ENCODE results near the gene HAPLN2. TPM values are rescaled to one million over a fixed set of nuclear protein-coding genes. Genes with fewer than 3 reads are reported as not detected.
A peak's percentile ranks its signal among the peaks of the same experiment; 100 is the strongest.
"Not testable (repeated sequence)": the region's sequence is repeated elsewhere in the genome, so short reads cannot be mapped to it uniquely, and the experiment has no call there.

Gene HAPLN2
- total and polyA plus RNA-seq, 7 donors = 0.10 to 1.2 (median 0.71) TPM; not detected in 4

DNA sequence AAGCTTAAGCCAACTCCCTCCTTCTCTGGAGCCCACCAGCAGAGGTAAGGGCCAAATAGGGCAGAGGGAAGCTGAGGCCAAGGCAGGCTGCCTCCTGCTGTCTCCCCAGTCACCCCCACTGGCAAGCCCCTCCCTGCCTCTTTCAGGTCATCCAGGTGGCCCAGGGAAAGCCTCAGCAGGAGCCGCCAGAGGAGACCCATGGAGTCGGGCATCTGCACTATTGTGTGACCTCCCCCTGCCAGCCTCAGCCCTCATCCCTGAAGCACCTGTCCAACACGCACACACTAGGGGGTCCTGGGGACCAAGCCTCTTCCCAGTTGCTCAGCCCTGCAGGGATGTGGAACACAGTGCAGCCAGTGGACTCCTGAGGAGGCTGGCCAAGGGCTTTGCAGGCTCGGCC lies 32.9 kb upstream of the HAPLN2 start:
- no peak for TF ChIP-seq CTCF (IDR thresholded peaks at IDR 0.05)
- TF ChIP-seq EP300 (IDR thresholded peaks at IDR 0.05) = no peak
- no peak for TF ChIP-seq POLR2AphosphoS5 (IDR thresholded peaks at IDR 0.05)
- TF ChIP-seq POLR2A (IDR thresholded peaks at IDR 0.05) = no peak
- Histone ChIP-seq H3K9me3 (no peaks in the 10 kb centered on the region), H3K4me1 (peaks cover 0 to 13% (median 3%) of the 10 kb centered on the region in 4 donors), H3K27ac (no peak overlapping the region), H3K4me3 (no peak overlapping the region), H3K27me3 (no peaks in the 10 kb centered on the region), H3K36me3 (no peaks in the 10 kb centered on the region)
- DNase-seq = no peak
- intact Hi-C loops (cut with DNase I) = no loop called here
- 74 to 80% methylated on average over 4 of the region's 4 CpGs for WGBS, 2 donors

DNA sequence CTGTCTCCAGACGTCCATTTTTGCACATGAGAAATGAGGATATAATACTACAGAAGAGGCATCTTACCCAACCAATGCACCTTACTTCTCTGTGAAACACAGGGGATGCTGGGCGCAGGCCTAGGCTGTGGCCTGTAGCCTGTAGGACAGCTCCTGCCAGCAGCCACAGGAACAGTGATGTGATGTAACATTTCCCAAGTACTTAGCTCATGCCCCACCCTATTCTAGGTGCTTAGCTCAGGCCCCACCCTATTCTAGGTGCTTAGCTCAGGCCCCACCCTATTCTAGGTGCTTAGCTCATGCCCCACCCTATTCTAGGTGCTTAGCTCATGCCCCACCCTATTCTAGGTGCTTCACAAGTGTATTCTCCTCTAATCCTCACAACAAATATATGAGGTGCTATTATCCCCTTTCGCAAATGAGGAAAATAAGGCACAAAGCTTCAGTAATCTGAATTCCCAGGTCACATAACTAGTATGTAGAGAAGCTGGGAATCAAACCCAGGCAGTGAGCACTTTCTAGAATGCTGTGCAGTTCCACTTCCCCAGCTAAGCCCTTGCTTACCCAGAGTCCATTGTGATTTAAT lies 32.2 kb upstream of the HAPLN2 start:
- no peak for TF ChIP-seq CTCF (IDR thresholded peaks at IDR 0.05)
- TF ChIP-seq POLR2AphosphoS5 (IDR thresholded peaks at IDR 0.05) = no peak
- no peak for TF ChIP-seq EP300 (IDR thresholded peaks at IDR 0.05)
- no peak for TF ChIP-seq POLR2A (IDR thresholded peaks at IDR 0.05)
- Histone ChIP-seq H3K27ac (no peak overlapping the region), H3K9me3 (no peaks in the 10 kb centered on the region), H3K4me1 (peaks cover 0 to 13% (median 4%) of the 10 kb centered on the region in 4 donors), H3K27me3 (no peaks in the 10 kb centered on the region), H3K36me3 (no peaks in the 10 kb centered on the region), H3K4me3 (no peak overlapping the region)
- WGBS, 2 donors = 88 to 95% methylated on average over 3 of the region's 3 CpGs
- intact Hi-C loops (cut with DNase I) = no loop called here
- DNase-seq = no peak

DNA sequence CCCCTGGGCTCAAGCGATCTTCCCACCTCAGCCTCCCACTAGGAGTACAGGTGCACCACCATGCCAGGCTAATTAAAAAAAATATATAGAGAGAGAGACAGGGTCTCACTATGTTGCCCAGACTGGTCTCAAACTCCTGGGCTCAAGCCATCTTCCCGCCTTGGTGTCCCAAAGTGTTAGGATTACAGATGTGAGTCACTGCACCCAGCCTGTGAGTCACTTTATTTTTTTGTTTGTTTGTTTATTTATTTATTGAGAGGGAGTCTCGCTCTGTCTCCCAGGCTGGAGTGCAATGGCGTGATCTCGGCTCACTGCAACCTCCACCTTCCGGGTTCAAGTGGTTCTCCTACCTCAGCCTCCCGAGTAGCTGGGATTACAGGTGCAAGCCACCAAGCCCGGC lies 31.3 kb upstream of the HAPLN2 start:
- H3K4me1 ChIP-seq = peaks cover 0 to 22% (median 10%) of the 10 kb centered on the region in 4 donors
- H3K4me3 ChIP-seq; H3K27me3 ChIP-seq; intact Hi-C loops (cut with DNase I); H3K9me3 ChIP-seq; DNase-seq; H3K36me3 ChIP-seq; H3K27ac ChIP-seq: not testable (repeated sequence)
- 85 to 86% methylated on average over 8 of the region's 8 CpGs for WGBS, 2 donors

- H3K9me3 ChIP-seq = no peaks in the 10 kb centered on the region
- no peaks in the 10 kb centered on the region for H3K27me3 ChIP-seq
- intact Hi-C loops (cut with DNase I) = no loop called here
- H3K36me3 ChIP-seq = peaks cover 0 to 18% (median 3%) of the 10 kb centered on the region in 4 donors
- TF ChIP-seq CTCF (IDR thresholded peaks at IDR 0.05) (no peak), POLR2A (IDR thresholded peaks at IDR 0.05) (no peak), POLR2AphosphoS5 (IDR thresholded peaks at IDR 0.05) (no peak), EP300 (IDR thresholded peaks at IDR 0.05) (no peak)
- H3K27ac ChIP-seq = no peak overlapping the region
- peaks cover 0 to 17% (median 10%) of the 10 kb centered on the region in 4 donors for H3K4me1 ChIP-seq
- 71 to 83% methylated on average over 5 of the region's 5 CpGs for WGBS, 2 donors
- H3K4me3 ChIP-seq = no peak overlapping the region
- no peak for DNase-seq
Measured at GRCh38 chr1:156589546-156589945, 29.7 kb upstream of the HAPLN2 start.

DNA sequence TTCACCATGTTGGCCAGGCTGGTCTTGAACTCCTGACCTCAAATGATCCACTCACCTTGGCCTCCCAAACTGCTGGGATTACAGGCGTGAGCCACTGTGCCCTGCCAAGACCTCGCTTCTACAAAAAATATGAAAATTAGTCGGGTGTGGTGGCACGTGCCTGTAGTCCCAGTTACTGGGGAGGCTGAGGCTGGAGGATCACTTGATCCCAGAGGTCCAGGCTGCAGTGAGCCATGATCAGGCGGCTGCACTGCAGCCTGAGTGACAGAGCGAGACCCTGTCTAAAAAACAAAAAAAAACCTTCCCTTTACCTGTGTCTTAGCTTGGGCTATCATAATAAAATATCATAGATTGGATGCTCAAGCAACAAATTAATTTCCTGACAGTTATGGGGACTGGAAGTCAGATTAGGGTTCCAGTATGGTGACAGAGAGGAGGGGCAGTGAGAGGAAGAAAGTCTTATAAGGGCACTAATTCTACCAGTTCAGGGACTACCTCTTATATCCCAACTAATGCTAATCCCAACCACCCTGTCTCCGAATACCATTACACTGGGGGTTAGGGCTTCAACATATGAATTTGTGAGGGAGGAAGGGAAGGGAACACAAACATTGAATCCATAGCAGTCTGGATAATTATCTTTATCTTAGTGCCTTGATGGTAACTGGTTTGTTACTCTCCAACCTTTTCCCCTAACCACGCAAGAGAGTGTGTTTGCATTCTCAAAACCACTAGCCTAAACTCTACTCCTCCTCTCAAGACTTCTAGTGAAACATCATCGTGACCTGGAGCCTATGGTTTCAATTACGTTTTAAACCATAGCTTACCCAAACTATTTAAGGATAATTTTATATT lies 28.7 kb upstream of the HAPLN2 start:
- no peak for TF ChIP-seq CTCF (IDR thresholded peaks at IDR 0.05)
- Histone ChIP-seq H3K4me3 (peak overlapping the region in 1 of 4 donors; percentile 64), H3K9me3 (no peaks in the 10 kb centered on the region), H3K27ac (peak overlapping the region; percentile 87 to 95 (median 90)), H3K4me1 (peaks cover 0 to 17% (median 10%) of the 10 kb centered on the region in 4 donors), H3K27me3 (no peaks in the 10 kb centered on the region), H3K36me3 (peaks cover 0 to 28% (median 5%) of the 10 kb centered on the region in 4 donors)
- WGBS, 2 donors = 79 to 85% methylated on average over 10 of the region's 10 CpGs
- no peak for DNase-seq
- intact Hi-C loops (cut with DNase I) = loop anchor here (5.0 kb wide), 1 partner anchor 78 kb away; no protein-coding TSS in a partner anchor

Data from sigmoid colon (tissue), 7 donors.